Left ventricle myocardium superior (tissue), 1 donor: ENCODE results near the gene ARL8B. TPM values are rescaled to one million over a fixed set of nuclear protein-coding genes. Genes with fewer than 3 reads are reported as not detected.
"Not testable (repeated sequence)": the region's sequence is repeated elsewhere in the genome, so short reads cannot be mapped to it uniquely, and the experiment has no call there.

Source experiments
- ATAC-seq: fragments of 200-7000 bp; cut with Tn5 transposase; one replicate; pipeline ENCODE4 v1.9.1; 2020; ENCODE audit warnings: mild to moderate bottlenecking, moderate library complexity
- DNase-seq: peaks from one replicate; pipeline ENCODE4 v3.0.0-alpha.2; 2020
- intact Hi-C: fragments of 100-400 bp; cut with micrococcal nuclease; formaldehyde crosslinking; loops from one replicate; pipeline ENCODE4 v1.11.0; 2022
- total RNA-seq: library from RNA; stranded (reverse); fragmentation: NEBNext Ultra II Directional; extraction: Animal tissue kit (Norgen Biotek cat#: 25700); gene quantifications from one replicate; pipeline ENCODE4 v1.2.1, GENCODE V29; 2021
- donor health status: DM: no; HTN: yes; CAD: no; lungs with severe emphysema.

The ARL8B gene
- total RNA-seq, 1 donor from 2014 or later, result 62.0 TPM

- DNase-seq, result no peak
- intact Hi-C loops, result loop anchor here (10.0 kb wide), 1 partner anchor 47 kb away; the partner anchor contains the start of gene ARL8B
- ATAC-seq, result no peak
These were observed 49.9 kb downstream of the ARL8B start for GRCh38 chr3:5172018-5172417.

- not testable (repeated sequence) for ATAC-seq, DNase-seq
- intact Hi-C loops, result loop anchor here (10.0 kb wide), 1 partner anchor 54 kb away; the partner anchor contains the start of gene ARL8B
These were observed 56.9 kb downstream of the ARL8B start for GRCh38 chr3:5179036-5179435.

GRCh38 chr3:5181469-5182141 is 59.5 kb downstream of the ARL8B start:
- no peak for DNase-seq
- intact Hi-C loops, result no loop called here
- ATAC-seq, result no peak

- ATAC-seq, intact Hi-C loops, DNase-seq: not testable (repeated sequence)
These were observed 61.6 kb downstream of the ARL8B start for GRCh38 chr3:5183714-5184113.

- DNase-seq, result no peak
- intact Hi-C loops, result no loop called here
- no peak for ATAC-seq
These were observed 62.4 kb downstream of the ARL8B start for GRCh38 chr3:5184499-5184898.

GRCh38 chr3:5185093-5185673 is 63.1 kb downstream of the ARL8B start:
- ATAC-seq, result no peak
- intact Hi-C loops, result no loop called here

GRCh38 chr3:5186089-5186857 is 64.2 kb downstream of the ARL8B start:
- intact Hi-C loops, result no loop called here
- no peak for DNase-seq
- no peak for ATAC-seq

More at GRCh38 chr3:5185093-5185673, 63.1 kb downstream of the ARL8B start:
- no peak for DNase-seq

- DNase-seq (no peak), ATAC-seq (no peak)
- intact Hi-C loops, result no loop called here
These were observed 64.7 kb downstream of the ARL8B start for GRCh38 chr3:5186858-5187155.

GRCh38 chr3:5187156-5187919 is 65.2 kb downstream of the ARL8B start, which contains the start of gene EDEM1:
TSS of gene EDEM1 (plus strand) at chr3:5187707. CDS start at chr3:5187806, 99 bp downstream.
- peak; percentile 98 for ATAC-seq
- DNase-seq, result peak; percentile 97
- intact Hi-C loops, result no loop called here

- DNase-seq, result peak; percentile 67
- ATAC-seq, result peak; percentile 51
- intact Hi-C loops, result no loop called here
These were observed 65.9 kb downstream of the ARL8B start for GRCh38 chr3:5187920-5188418.

- ATAC-seq, result no peak
- intact Hi-C loops, result no loop called here
- no peak for DNase-seq
These were observed 66.5 kb downstream of the ARL8B start for GRCh38 chr3:5188419-5189221.

GRCh38 chr3:5190147-5190791 is 68.2 kb downstream of the ARL8B start:
- DNase-seq (no peak), ATAC-seq (no peak)
- intact Hi-C loops, result no loop called here

GRCh38 chr3:5191555-5192304 is 69.6 kb downstream of the ARL8B start:
- ATAC-seq (no peak), DNase-seq (no peak)
- intact Hi-C loops, result no loop called here

- ATAC-seq, result no peak
- no peak for DNase-seq
- intact Hi-C loops, result no loop called here
These were observed 70.7 kb downstream of the ARL8B start for GRCh38 chr3:5192571-5193365.

GRCh38 chr3:5194341-5194740 is 72.2 kb downstream of the ARL8B start:
- no peak for ATAC-seq
- intact Hi-C loops, result no loop called here
- no peak for DNase-seq

GRCh38 chr3:5194801-5195509 is 72.9 kb downstream of the ARL8B start:
- no peak for DNase-seq
- ATAC-seq, result peak; percentile 61
- intact Hi-C loops, result no loop called here
